HG02973 (cell line): ENCODE measurements around the gene PHLDA3.

ENCODE experiments used
- ATAC-seq: cut with Tn5 transposase; IDR thresholded peaks from one replicate; pipeline ENCODE4 v1.9.1; 2021; ENCODE audit warnings: moderate library complexity; ENCODE audit not compliant: unreplicated experiment

The PHLDA3 gene

DNA sequence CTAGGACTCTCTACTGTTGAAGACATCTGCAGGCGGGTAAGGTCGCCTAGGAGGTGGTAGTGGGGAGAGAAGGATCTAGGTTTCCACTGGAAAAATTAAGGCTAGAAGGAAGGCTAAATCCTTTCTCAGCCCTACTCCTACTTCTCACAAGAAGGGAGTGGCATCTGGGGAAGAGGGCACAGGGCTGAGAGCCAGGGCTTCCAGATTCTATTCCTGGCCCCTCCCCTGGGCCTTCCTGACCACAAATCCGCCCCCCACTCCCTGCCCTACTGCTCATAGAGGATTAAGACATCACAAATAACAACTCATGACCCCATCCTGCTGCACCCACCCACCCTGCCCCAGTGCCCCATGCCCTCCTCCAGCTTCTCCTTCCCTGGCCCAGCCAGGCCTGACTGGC lies 2.5 kb downstream of the PHLDA3 start:
- no peak for ATAC-seq

DNA sequence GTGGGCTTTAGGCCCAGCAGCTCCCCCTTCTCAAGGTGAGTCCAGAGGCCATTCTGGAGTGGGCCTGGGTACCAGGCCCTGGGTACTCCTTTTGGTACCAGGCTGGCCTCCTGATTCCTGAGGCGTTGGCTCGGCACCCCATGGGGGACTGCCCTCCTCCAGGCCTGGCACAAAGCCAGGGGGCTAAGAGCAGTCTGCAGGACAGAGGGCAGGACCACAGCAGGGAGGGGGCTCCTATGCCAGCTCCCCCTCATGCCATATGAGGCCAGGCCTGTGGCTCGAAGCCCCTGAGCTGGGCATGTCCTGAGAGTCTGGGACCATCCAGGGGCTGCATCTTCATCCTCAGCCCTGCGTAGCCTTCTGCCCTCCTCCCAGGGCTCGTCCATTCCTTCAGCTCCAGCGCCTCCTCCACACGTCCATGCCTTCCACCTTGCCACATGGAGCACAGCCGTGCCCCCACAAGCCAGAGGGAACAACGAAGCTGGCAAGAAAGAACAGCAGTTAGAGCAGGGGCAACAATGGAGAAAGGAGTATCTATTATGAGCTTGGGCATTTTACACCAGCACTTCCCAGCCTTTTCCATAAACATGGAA lies 3.2 kb downstream of the PHLDA3 start:
- ATAC-seq, result no peak

DNA sequence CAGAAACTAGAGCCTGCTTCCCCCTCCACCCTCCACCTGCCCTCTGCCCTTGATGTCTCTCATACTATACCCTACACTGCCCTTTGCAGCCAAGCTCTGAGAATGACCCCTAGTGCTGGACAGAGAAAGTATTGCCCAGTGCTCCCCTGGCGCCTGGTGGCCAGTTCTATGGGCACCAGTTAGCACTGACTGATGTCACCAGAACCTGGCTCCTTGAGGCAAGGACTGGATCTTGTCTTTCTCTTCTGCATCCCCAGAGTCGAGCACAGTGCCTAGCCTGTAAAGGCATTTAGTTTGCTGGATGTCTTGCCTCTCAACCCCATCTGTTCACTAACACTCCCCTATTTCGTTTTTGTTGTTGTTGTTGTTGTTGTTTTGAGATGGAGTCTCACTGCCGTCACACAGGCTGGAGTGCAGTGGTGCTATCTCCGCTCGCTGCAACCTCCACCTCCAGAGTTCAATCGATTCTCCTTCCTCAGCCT lies 5.9 kb downstream of the PHLDA3 start:
- no peak for ATAC-seq

DNA sequence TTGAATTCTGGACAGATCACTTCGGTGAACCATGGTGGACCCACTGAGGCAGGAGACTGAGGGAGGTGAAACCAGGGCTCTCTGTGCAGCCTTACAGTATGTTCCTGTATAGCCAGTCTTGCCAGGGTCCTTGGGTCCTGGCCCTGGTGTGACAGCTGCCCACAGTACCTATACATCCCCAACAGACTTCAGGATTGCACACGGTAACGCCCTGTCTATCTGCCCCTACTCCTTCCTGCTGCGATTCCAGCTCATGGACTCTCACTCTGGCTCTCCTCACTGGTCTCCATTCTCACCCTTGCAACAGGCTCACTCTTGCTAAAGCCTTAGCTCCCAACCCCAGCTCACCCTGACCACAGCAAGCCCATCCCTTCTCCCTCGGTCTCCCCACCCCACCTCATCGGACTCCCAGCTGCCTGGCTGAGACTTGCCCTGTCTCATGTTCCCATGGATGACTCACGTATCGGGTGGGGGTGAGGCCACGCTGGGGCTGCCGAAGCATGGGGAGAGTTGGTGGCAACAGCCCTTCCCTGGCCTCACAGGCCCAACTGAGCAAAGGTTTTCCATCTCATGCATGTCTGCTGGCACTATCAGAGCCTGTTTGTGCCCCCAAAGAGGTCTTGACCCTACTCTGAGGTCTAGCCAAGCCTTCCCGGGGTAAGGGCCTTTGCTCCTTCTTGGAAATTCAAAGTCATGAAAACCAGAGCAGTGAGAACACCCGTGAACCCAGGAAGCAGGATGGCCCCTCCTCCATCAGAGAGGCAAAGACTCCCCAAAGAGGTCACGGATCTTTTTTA lies 7.1 kb downstream of the PHLDA3 start:
- ATAC-seq, result no peak

DNA sequence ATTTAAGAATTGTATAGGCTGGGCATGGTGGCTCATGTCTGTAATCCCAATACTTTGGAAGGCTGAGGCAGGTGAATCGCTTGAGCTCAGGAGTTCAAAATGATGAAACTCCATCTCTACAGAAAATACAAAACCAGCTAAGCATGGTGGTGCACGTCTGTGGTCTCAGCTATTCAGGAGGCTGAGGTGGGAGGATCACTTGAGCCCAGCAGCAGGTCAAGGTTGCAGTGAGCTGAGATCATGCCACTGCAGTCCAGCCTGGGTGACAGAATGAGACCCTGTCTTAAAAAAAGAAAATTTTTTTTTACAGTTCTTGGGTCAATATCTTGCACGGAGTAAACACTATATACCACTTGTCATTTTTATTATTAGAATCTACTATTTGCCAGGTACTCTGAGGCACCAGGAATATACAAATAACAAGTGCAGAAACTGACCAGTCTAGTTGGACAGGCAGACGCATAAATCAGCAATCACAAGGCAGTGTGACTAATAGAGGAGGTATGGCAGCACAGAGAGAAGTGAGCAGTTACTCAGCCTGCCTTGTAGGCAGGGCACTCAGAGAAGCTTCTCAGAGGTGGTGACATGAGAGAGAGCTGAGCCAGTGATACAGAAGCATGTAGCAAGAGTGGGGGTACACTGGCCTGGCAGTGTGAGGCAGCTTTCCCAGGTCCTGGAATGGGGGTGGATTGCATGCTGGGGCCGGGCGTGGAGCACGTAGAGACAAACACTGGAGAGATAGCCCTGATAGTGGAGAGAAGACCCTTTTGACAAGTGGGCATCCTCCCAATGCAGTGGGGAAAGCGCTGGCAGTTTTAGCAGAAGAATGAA lies 8.0 kb downstream of the PHLDA3 start:
- ATAC-seq, result no peak

DNA sequence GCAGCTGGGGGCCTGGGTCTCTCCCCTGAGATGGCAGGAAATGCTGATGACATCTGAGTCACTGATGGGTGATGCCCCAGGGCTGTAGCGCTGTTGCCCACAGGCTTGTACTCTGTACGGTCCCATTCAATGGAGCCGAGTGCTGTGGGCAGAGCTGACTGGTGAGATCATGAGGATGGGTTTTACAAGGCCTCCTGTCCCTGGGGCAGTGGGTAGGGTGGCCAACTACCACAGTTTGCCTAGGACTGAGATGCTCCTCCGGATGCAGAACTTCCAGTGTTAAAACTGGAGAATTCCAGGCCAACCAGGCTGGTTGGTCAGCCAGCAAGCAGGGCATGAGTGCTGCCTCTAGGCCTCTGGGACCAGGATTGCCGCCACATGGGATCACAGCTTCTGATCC lies 9.2 kb downstream of the PHLDA3 start:
- no peak for ATAC-seq

DNA sequence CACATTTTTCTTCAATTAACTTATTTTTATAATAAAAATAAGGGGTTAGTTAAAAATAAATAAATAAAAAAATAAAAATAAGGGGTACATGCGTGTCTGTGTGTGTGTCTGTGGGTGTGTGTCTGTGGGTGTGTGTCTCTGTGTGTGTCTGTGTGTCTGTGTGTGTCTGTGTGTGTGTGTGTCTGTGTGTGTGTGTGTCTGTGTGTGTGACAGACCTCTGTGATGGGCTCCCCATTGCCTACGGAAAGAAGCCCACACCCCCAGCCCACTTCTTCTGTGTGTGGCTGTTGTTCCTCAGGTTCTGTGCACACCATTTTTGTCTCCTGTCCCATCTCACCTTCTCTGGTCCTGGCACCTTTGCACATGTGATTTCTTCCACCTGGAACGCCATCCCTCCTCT lies 9.9 kb downstream of the PHLDA3 start:
- ATAC-seq, result no peak

DNA sequence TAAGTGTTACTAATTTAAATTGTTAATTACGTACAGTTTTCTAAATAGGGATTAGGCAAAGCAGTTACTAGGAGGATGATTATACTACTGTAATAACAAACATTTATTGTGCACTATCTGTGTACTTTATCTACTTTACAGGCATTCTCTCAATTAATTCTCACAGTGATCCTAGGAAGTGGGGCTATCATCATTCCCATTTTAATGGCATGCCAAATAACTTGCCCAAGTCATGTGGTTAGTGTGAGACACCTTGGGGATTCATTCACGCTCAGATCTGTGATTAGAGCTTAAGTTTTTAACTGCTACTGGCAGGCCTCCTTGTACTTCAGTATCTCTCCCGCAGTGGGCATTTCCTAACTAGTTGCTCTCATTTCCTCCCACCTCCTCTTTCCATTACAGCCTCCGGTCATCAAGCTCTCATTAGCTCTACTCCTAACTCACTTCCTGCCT lies 11.5 kb downstream of the PHLDA3 start:
- no peak for ATAC-seq

DNA sequence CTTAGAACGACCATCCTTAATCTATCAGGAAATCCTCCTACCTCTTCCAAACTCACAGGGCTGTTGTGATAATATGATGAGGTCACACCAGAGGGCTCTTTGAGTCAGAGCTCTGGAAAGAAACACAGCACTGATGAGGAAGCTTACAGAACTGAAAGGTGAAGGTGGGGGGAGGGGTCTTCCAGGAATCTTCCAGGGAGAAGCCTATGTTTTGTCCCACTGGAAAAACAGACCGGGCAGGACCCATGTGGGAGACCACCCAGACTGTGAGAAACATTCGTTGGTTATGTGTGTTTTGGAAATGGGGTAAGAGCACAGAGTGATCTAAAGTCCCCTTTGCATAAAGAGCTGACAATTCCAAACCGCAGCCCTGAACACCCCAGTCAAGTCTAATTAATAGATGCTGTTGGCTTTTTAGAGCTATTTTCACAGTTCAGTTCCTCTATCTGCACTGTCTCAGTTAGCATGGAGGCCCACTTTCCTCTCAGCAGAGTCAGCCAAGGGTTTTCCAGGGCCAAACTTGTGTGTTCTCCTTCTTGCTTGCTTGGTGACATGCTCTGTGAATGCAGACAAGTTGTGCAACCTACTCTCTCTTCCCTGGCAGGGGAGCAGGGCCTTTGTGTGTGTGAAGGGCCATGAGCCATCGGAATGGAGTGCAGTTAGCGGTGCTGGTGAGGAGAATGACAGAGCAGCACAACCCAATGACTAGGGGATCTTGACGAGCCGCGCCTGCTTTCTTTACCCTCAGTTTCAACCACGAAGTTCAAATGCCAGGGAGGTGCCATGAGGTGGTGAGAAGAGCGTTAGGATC lies 12.3 kb downstream of the PHLDA3 start:
- no peak for ATAC-seq

DNA sequence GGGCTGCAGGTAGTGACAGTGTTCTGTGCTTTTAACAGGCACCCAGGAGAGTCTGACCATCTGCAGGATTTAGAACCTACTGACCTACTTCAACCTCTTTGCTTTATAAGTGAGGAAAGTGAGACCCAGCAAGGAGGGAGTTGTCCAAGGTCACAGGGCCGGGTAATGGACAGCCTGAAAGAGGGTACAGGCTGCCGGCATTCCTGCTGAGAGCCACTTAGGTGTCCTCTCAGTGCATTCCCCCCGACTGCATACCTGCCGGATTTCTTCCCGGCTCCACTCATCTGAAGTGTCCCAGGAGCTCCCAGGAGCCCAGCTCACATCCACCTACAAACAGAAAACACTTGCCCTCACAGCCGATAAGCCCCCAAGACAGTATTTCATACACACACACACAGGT lies 13.9 kb downstream of the PHLDA3 start:
- no peak for ATAC-seq

DNA sequence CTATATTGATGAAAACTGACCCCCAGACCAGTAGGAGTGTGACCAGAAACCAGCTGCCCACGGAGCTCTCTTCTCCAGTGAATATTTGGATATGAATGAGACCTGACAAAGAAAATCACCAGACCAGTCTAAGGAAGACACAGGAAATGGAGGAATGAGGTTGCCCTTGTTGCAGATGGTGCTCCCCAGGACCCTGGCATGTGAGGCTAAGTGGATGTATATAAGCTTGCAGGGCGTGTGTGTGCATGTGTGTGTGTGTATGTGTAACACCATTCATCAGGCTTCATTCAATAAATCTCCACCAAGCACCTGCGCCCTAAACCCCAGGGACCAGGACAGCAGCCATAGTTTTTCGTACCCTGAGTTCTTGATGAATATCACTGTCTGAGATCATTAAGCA lies 14.4 kb downstream of the PHLDA3 start:
- ATAC-seq, result no peak

DNA sequence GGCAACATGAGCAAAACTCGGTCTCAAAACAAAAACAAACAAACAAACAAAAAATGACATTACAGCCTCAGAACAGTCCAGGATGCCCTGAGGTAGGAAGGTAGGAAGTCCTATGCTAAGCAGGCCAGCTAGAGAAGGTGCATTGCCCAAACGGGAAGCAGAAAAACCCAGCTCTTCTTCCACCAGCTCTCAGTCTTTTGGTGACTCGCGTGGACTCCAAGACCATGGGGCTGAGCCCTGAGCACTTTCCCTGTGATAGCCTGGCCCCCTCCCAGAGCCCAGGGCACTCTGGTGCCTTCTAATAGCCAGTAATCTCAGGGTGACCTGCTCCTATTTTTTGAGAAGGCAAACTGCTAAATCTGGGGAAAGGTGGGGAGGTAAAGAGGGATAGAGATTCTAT lies 16.1 kb downstream of the PHLDA3 start:
- ATAC-seq, result no peak

DNA sequence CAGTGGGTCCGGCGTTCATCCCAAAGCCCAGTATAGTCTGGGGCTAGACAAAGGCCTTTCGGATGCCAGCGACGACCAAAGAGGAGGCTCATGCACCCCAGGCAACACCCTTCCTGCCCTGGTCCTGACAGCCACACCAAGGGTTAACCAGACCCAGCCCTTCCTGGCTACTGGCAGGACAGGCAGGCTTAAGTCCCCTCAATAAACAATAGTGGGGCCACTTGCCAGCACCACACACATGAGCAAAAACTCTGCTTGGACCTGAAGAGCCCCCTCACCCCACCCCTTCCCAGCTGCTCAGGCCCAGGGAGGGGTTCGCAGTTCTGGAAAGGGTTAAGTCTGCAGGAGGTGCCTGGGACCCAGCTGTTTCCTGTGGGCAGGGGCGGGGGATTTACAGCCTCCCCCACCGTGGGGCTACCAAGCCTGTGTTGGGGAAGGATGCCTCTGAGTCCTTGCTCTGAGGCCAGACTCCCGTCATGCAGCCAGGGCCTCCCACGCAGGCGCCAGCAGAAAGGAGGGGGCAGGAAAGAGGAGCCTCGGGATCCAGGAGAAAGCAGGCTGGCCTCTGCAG lies 18.2 kb downstream of the PHLDA3 start:
- ATAC-seq, result no peak

DNA sequence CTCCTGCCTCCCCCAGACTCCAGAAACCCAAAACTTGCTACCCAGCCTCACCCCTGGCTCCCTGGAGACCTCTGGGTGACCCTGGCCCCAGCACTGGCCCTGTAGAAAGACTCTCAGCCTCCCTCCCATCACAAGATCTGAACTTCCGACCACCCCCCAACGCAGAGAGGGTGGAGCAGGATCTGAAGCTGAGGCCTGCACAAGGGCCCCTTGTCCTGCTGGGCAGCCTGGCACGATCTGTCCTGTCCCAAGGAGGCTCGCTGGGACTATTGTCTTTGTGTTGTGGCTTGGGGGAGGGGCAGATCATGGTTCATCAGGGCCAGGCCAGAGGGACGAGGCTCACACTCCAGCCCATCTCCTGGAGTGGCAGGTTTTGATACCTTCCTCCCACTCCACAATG lies 20.0 kb downstream of the PHLDA3 start:
- ATAC-seq, result no peak

DNA sequence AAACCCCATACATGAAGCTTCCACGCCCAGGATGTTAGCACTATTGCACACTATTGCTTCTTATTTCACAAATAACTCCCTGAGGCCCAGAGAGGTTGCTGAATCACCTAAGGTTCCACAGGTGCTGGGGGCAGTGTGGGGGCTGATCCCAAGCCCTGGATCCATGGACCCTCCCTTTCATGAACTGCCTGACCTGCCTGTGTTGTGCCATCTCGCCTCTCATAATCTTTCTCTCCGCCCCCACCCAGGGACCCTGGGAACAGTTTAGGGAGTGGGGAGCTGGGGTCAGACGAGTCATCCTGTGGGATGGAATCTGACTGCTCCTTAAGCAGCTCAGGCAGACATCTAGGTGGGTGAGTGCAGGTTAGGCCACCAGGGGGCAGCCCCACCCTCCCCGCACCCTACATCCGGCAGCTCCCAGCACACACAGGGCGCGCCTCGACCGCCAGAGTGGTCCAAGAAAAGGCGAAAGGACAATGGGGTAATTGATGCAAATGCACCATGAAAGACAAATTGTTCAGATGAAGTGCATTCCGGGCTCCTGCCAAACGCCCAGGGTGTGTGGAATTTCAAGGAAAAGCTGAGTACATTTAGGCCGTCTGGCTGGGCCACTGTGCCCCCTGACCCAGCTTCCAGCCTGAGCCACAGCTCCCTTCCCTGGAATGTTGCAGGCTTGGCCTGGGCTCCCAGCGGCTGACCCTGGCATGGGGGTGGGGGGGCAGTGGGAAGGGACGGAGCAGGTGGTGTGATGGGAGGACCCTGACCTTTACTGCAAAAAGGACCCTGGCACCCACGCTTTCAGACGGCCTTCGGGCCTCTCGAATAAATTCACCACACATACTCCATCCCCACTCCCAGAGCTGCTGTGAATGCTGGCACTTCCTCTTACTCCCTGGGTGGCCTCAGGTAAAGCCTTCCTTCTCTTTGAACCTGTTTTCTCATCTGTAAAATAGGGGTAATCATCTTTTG lies 20.8 kb downstream of the PHLDA3 start:
- peak; percentile 91 for ATAC-seq

DNA sequence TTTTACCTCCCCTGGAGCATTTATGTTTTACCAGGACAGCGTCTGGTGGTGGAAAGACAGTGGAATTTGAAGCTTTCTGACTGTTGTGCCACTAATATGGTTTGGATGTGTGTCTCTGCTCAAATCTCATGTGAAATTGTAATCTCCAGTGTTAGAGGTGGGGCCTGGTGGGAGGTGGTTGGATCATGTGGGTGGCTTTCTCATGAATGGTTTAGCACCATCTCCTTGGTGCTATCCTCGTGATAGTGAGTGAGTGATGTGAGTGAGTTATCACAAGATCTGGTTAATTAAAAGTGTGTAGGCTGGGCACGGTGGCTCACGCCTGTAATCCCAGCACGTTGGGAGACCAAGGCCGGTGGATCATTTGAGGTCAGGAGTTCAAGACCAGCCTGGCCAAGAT lies 23.7 kb downstream of the PHLDA3 start:
- ATAC-seq, result no peak

DNA sequence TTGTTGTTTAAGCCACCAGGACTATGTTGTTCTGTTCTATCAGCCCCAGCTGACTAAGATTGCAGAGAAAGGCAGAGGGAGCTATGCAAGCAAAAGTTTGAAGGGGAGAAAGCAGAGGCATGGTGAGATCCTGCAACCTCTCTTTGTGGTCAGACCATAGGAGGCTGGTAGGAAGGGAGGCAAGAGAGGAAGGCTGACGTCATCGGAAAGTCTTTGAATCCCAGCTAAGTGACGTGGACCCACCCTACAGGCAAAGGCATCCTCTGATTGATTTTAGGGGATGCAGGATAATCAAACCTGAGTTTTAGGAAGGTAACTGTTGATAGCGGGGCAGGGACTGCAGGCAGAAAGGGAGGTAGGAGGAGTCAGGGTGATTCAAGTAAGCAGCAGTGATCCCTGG lies 24.2 kb downstream of the PHLDA3 start:
- no peak for ATAC-seq

DNA sequence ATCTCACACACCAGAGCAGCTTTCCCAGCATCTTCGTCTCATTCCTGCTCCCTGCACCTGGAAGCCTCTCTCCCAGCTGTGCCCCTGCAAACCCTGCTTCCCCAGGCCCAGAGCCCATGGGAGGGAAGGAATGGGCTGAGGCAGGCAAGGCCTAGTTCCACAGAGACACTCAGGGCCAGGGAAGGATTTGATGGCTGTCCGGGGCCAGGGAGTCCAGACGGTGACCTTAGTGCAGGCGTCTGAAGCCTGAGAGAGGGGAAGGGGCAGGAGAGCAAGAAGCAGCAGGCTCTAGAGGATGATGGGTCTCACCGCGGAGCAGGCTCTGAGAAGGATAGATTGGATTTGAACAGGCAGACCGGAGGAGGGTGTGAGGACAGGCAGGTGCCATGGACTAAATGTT lies 25.2 kb downstream of the PHLDA3 start:
- no peak for ATAC-seq

DNA sequence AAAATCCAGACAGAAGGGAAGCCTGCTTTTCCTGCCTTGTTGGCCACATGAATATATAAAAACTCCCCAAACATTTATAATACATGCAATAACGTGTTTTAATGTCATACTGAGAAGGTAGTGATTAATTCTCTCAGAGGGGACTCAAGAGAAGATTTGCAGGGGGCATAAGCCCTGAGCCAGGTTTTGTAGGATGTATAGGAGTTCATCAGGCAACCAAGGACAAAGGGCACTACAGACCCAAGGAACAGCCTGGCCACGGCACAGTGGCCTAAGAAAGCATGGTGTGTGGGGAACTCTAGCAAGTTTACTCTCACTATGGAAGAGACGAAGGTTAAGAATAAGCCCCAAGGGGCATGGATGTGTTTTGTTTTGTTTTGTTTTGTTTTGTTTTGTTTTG lies 32.0 kb downstream of the PHLDA3 start:
- no peak for ATAC-seq
